ENCODE data around the gene YLPM1. TPM values are rescaled to one million over a fixed set of nuclear protein-coding genes. Genes with fewer than 3 reads are reported as not detected.
A peak's percentile ranks its signal among the peaks of the same experiment; 100 is the strongest.

The YLPM1 gene
- total RNA-seq, 1 donor from 2014 or later: 90.4 TPM

GRCh38 chr14:74801396-74801795, 38.3 kb downstream of the YLPM1 start:
- H3K9me3 Mint-ChIP-seq: no peaks in the 10 kb centered on the region
- no peak for TF ChIP-seq CTCF (conservative IDR thresholded peaks at IDR 0.05)
- no peak for DNase-seq (ENCODE audit: extremely low spot score, unreplicated experiment)
- peaks cover 35% of the 10 kb centered on the region for H3K36me3 Mint-ChIP-seq
- no peaks in the 10 kb centered on the region for H3K27me3 Mint-ChIP-seq
- H3K4me1 Mint-ChIP-seq (ENCODE audit: unreplicated experiment): no peaks in the 10 kb centered on the region
- no peak overlapping the region for H3K4me3 Mint-ChIP-seq
- H3K27ac Mint-ChIP-seq: no peak overlapping the region

GRCh38 chr14:74804219-74804825, 41.2 kb downstream of the YLPM1 start:
- Mint-ChIP-seq H3K27ac (no peak overlapping the region), H3K4me3 (no peak overlapping the region), H3K36me3 (peaks cover 26% of the 10 kb centered on the region), H3K27me3 (no peaks in the 10 kb centered on the region), H3K9me3 (no peaks in the 10 kb centered on the region), H3K4me1 (ENCODE audit: unreplicated experiment) (no peaks in the 10 kb centered on the region)
- DNase-seq (ENCODE audit: extremely low spot score, unreplicated experiment): no peak
- peak; percentile 64 for TF ChIP-seq CTCF (conservative IDR thresholded peaks at IDR 0.05)

- H3K27me3 Mint-ChIP-seq: no peaks in the 10 kb centered on the region
- no peak for TF ChIP-seq CTCF (conservative IDR thresholded peaks at IDR 0.05)
- H3K4me3 Mint-ChIP-seq: no peak overlapping the region
- H3K27ac Mint-ChIP-seq: no peak overlapping the region
- no peaks in the 10 kb centered on the region for H3K4me1 Mint-ChIP-seq (ENCODE audit: unreplicated experiment)
- no peaks in the 10 kb centered on the region for H3K9me3 Mint-ChIP-seq
- DNase-seq (ENCODE audit: extremely low spot score, unreplicated experiment): no peak
- peaks cover 31% of the 10 kb centered on the region for H3K36me3 Mint-ChIP-seq
Observed at GRCh38 chr14:74807853-74808545, 44.9 kb downstream of the YLPM1 start.

GRCh38 chr14:74816124-74816523, 53.0 kb downstream of the YLPM1 start:
- no peak for TF ChIP-seq CTCF (conservative IDR thresholded peaks at IDR 0.05)
- no peak overlapping the region for H3K27ac Mint-ChIP-seq
- H3K36me3 Mint-ChIP-seq: peaks cover 34% of the 10 kb centered on the region
- no peak overlapping the region for H3K4me3 Mint-ChIP-seq
- H3K27me3 Mint-ChIP-seq: no peaks in the 10 kb centered on the region
- no peak for DNase-seq (ENCODE audit: extremely low spot score, unreplicated experiment)
- H3K9me3 Mint-ChIP-seq: no peaks in the 10 kb centered on the region
- H3K4me1 Mint-ChIP-seq (ENCODE audit: unreplicated experiment): no peaks in the 10 kb centered on the region

- Mint-ChIP-seq H3K27me3 (no peaks in the 10 kb centered on the region), H3K36me3 (peaks cover 26% of the 10 kb centered on the region), H3K27ac (no peak overlapping the region), H3K4me3 (no peak overlapping the region), H3K9me3 (no peaks in the 10 kb centered on the region), H3K4me1 (ENCODE audit: unreplicated experiment) (no peaks in the 10 kb centered on the region)
- TF ChIP-seq CTCF (conservative IDR thresholded peaks at IDR 0.05): no peak
- DNase-seq (ENCODE audit: extremely low spot score, unreplicated experiment): no peak
Observed at GRCh38 chr14:74820288-74820687, 57.2 kb downstream of the YLPM1 start.

Measured in type B pancreatic cell (in vitro differentiated cells).